Measurements from ENCODE around the gene RAB10. TPM values are rescaled to one million over a fixed set of nuclear protein-coding genes. Genes with fewer than 3 reads are reported as not detected.

RAB10 gene
- total and polyA plus RNA-seq, 4 donors = 26.6 to 52.2 (median 41.6) TPM

- Histone ChIP-seq H3K9me3 (ENCODE audit: control insufficient read depth in 4 of 4, low read length in 3 of 4) (no peaks in the 10 kb centered on the region), H3K27ac (ENCODE audit: low read depth in 1 of 2, low read length in 2 of 2) (no peak overlapping the region), H3K4me1 (ENCODE audit: control insufficient read depth in 4 of 4, insufficient read depth in 4 of 4, low read length in 3 of 4) (peaks cover 0 to 21% (median 12%) of the 10 kb centered on the region in 4 donors), H3K27me3 (ENCODE audit: control insufficient read depth in 4 of 4, insufficient read depth in 4 of 4, low read length in 3 of 4) (no peaks in the 10 kb centered on the region), H3K4me3 (ENCODE audit: low read depth in 1 of 3, low read length in 3 of 3) (no peak overlapping the region), H3K9ac (ENCODE audit: low read depth in 1 of 2, low read length in 2 of 2) (no peak overlapping the region), H3K36me3 (ENCODE audit: control insufficient read depth in 4 of 4, insufficient read depth in 3 of 4, low read depth in 1 of 4, low read length in 3 of 4) (no peaks in the 10 kb centered on the region)
- WGBS = 97% methylated on average over 11 of the region's 11 CpGs
- no peak for DNase-seq (ENCODE audit: low spot score)
- no peak for TF ChIP-seq HNF4A (conservative IDR thresholded peaks at IDR 0.05)
- no peak for TF ChIP-seq YY1 (IDR thresholded peaks at IDR 0.05)
- TF ChIP-seq MAX (IDR thresholded peaks at IDR 0.05) = no peak
- TF ChIP-seq CTCF (IDR thresholded peaks at IDR 0.05; ENCODE audit: low read depth, low read length, missing input control) = no peak
- no peak for TF ChIP-seq RXRA (IDR thresholded peaks at IDR 0.05)
- no peak for TF ChIP-seq GABPA (IDR thresholded peaks at IDR 0.05 in 1 of 2, conservative IDR thresholded peaks at IDR 0.05 in 1 of 2)
- no peak for TF ChIP-seq JUND (IDR thresholded peaks at IDR 0.05)
- no peak for TF ChIP-seq TAF1 (conservative IDR thresholded peaks at IDR 0.05)
- no peak for TF ChIP-seq SP1 (IDR thresholded peaks at IDR 0.05)
- no peak for TF ChIP-seq FOXA2 (IDR thresholded peaks at IDR 0.05)
- no peak for TF ChIP-seq NR2F2 (IDR thresholded peaks at IDR 0.05)
- no peak for TF ChIP-seq FOXA1 (IDR thresholded peaks at IDR 0.05)
- TF ChIP-seq ATF3 (IDR thresholded peaks at IDR 0.05) = no peak
- no peak for TF ChIP-seq HNF4G (IDR thresholded peaks at IDR 0.05)
- no peak for TF ChIP-seq RAD21 (IDR thresholded peaks at IDR 0.05)
- no peak for TF ChIP-seq EGR1 (IDR thresholded peaks at IDR 0.05; ENCODE audit: low read depth in 2 of 2)
These were observed 149.2 kb downstream of the RAB10 start for GRCh38 chr2:26182887-26183630.

GRCh38 chr2:26184121-26184520, 150.2 kb downstream of the RAB10 start:
- Histone ChIP-seq H3K9ac (ENCODE audit: low read depth in 1 of 2, low read length in 2 of 2) (no peak overlapping the region), H3K4me3 (ENCODE audit: low read depth in 1 of 3, low read length in 3 of 3) (peak overlapping the region in 2 of 3 donors; percentile 24 to 52), H3K27ac (ENCODE audit: low read depth in 1 of 2, low read length in 2 of 2) (no peak overlapping the region), H3K9me3 (ENCODE audit: control insufficient read depth in 4 of 4, low read length in 3 of 4) (no peaks in the 10 kb centered on the region), H3K4me1 (ENCODE audit: control insufficient read depth in 4 of 4, insufficient read depth in 4 of 4, low read length in 3 of 4) (peaks cover 0 to 19% (median 10%) of the 10 kb centered on the region in 4 donors), H3K27me3 (ENCODE audit: control insufficient read depth in 4 of 4, insufficient read depth in 4 of 4, low read length in 3 of 4) (no peaks in the 10 kb centered on the region), H3K36me3 (ENCODE audit: control insufficient read depth in 4 of 4, insufficient read depth in 3 of 4, low read depth in 1 of 4, low read length in 3 of 4) (no peaks in the 10 kb centered on the region)
- no peak for TF ChIP-seq JUND (IDR thresholded peaks at IDR 0.05)
- TF ChIP-seq REST (IDR thresholded peaks at IDR 0.05) = no peak
- TF ChIP-seq FOXA1 (IDR thresholded peaks at IDR 0.05) = no peak
- TF ChIP-seq FOXA2 (IDR thresholded peaks at IDR 0.05) = no peak
- no peak for TF ChIP-seq EGR1 (IDR thresholded peaks at IDR 0.05; ENCODE audit: low read depth in 2 of 2)
- no peak for TF ChIP-seq CTCF (IDR thresholded peaks at IDR 0.05; ENCODE audit: low read depth, low read length, missing input control)
- no peak for TF ChIP-seq HNF4G (IDR thresholded peaks at IDR 0.05)
- WGBS = 51% methylated on average over 34 of the region's 34 CpGs
- no peak for DNase-seq (ENCODE audit: low spot score)

All from liver (tissue), 9 donors.